Subcutaneous abdominal adipose tissue (tissue), 5 donors: ENCODE measurements around the gene AKT1.
"Not testable (repeated sequence)": the region's sequence is repeated elsewhere in the genome, so short reads cannot be mapped to it uniquely, and the experiment has no call there.

ENCODE experiments used
- H3K27ac ChIP-seq: one replicate; pipeline ENCODE4 v1.7.0; 2013; ENCODE audit warnings: low read depth, mild to moderate bottlenecking, inconsistent platforms, low read length, moderate library complexity
- H3K27me3 ChIP-seq, 5 donors: one replicate each; pipeline ENCODE4 v1.7.0; 2013; ENCODE audit warnings: low read length in 5 of 5, inconsistent platforms in 1 of 5; ENCODE audit not compliant: control insufficient read depth in 5 of 5, insufficient read depth in 4 of 5
- H3K36me3 ChIP-seq, 5 donors: one replicate each; pipeline ENCODE4 v1.7.0; 2013; ENCODE audit warnings: low read length in 5 of 5; ENCODE audit not compliant: control insufficient read depth in 5 of 5, insufficient read depth in 5 of 5
- H3K4me1 ChIP-seq, 5 donors: one replicate each; pipeline ENCODE4 v1.7.0; 2013; ENCODE audit warnings: low read length in 5 of 5, mild to moderate bottlenecking in 3 of 5, moderate library complexity in 1 of 5; ENCODE audit not compliant: control insufficient read depth in 5 of 5, insufficient read depth in 5 of 5
- H3K4me3 ChIP-seq, 5 donors: one replicate each; pipeline ENCODE4 v1.7.0; 2013; ENCODE audit warnings: low read length in 5 of 5, low read depth in 1 of 5
- H3K9ac ChIP-seq, 5 donors: one replicate each; pipeline ENCODE4 v1.7.0; 2013; ENCODE audit warnings: low read length in 5 of 5, mild to moderate bottlenecking in 4 of 5, moderate library complexity in 3 of 5
- H3K9me3 ChIP-seq, 5 donors: one replicate each; pipeline ENCODE4 v1.7.0; 2013; ENCODE audit warnings: low read length in 5 of 5; ENCODE audit not compliant: control insufficient read depth in 5 of 5
- donor health status: healthy.
- donor health status: healthy.
- donor health status: healthy.
- donor health status: healthy.
- donor health status: healthy.

The AKT1 gene

GRCh38 chr14:104794993-104795780, at the start of gene AKT1:
AKT1 (minus strand) TSS chr14:104795748; CDS start chr14:104792643, 3,105 bp downstream.
- Histone ChIP-seq H3K9ac (peak within 1 kb of the TSS; percentile 44 to 89 (median 81)), H3K27ac (peak within 1 kb of the TSS; percentile 97), H3K9me3 (no peaks in the 10 kb centered on the region), H3K4me1 (peaks cover 18 to 91% (median 78%) of the 10 kb centered on the region in 5 donors), H3K4me3 (peak within 1 kb of the TSS; percentile 62 to 81 (median 77)), H3K36me3 (peaks cover 0 to 24% (median 18%) of the 10 kb centered on the region in 5 donors), H3K27me3 (no peaks in the 10 kb centered on the region)

- H3K4me1 ChIP-seq, result peaks cover 6 to 21% (median 20%) of the 10 kb centered on the region in 5 donors
- no peaks in the 10 kb centered on the region for H3K9me3 ChIP-seq
- H3K9ac ChIP-seq, result no peak overlapping the region
- peaks cover 0 to 35% (median 10%) of the 10 kb centered on the region in 5 donors for H3K27me3 ChIP-seq
- H3K4me3 ChIP-seq, result no peak overlapping the region
- H3K36me3 ChIP-seq, result no peaks in the 10 kb centered on the region
- no peak overlapping the region for H3K27ac ChIP-seq
Observed at GRCh38 chr14:104845033-104845666, 49.6 kb upstream of the AKT1 start.

GRCh38 chr14:104844306-104845032, 48.9 kb upstream of the AKT1 start:
- Histone ChIP-seq H3K9me3 (no peaks in the 10 kb centered on the region), H3K27ac (no peak overlapping the region), H3K4me1 (peaks cover 6 to 21% (median 20%) of the 10 kb centered on the region in 5 donors), H3K9ac (peak overlapping the region in 2 of 5 donors; percentile 56 to 72), H3K36me3 (no peaks in the 10 kb centered on the region), H3K4me3 (peak overlapping the region; percentile 54 to 68 (median 65)), H3K27me3 (peaks cover 0 to 35% (median 10%) of the 10 kb centered on the region in 5 donors)

DNA sequence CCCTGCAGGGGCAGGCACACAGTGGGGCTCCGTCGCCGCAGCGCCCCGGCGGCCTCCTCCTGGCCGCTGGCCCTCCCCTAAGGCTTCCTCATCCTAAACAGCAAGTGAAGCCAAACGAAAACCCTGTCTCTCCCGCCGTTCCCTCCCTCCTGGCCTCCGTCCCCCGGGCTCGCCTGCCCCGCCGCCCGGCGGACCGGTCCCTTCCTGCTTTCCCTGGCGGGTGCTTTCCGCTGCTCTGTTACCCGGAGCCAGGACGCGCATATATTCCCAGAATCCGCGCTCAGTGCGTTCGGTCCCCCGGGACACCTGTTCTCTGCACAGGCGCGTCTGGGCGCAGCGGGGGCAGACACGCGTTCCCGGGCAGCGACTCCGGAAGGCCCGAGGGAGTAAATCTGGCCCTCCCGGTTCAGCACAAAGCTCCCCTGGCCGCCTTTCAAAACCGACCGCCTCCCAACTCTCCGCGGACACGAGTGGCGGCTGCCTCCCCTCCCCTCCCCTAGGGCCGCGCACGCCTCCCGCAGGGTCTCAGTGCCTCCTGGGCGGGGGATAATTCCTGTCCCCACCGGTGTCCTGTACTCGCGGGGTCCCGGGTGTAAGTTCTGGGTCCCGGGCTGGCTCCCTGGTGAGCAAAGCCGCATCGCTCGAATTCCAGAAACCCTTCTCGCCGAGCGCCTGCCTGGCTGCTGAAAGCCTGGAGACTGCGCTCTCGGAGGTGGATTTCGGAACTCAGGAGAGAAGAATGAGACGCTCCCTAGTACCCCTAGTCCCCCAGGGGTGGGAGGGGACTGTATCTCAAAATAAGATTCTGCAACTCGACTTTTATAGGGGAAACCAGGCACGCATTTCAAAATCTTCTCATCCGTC, 48.1 kb upstream of the AKT1 start:
- Histone ChIP-seq H3K27ac (no peak overlapping the region), H3K4me1 (peaks cover 6 to 21% (median 20%) of the 10 kb centered on the region in 5 donors), H3K36me3 (no peaks in the 10 kb centered on the region), H3K9ac (peak overlapping the region in 4 of 5 donors; percentile 39 to 72 (median 50)), H3K9me3 (no peaks in the 10 kb centered on the region), H3K4me3 (peak overlapping the region; percentile 54 to 68 (median 65)), H3K27me3 (peaks cover 0 to 35% (median 10%) of the 10 kb centered on the region in 5 donors)

DNA sequence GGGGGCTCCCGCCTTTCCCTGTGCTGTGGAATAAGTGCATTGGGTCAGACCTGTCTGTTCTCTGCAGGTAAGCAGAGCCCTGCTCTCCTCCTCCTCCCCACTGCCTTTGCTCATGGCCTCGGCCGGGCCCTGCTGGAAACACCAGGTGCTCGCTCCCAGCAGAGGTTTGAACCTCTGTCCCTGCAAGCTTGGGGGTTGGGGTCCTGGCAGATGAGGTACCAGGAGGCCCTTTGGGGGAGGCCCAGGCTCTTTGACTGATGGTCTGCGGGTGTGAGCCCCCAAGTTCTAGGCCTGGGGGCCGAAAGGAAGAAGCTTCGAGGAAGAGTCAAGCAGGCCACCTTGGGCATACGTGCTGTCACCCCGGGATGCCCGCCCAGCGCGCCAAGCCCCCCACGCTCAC, 47.5 kb upstream of the AKT1 start:
- Histone ChIP-seq H3K4me1 (peaks cover 6 to 21% (median 20%) of the 10 kb centered on the region in 5 donors), H3K9ac (peak overlapping the region in 3 of 5 donors; percentile 39 to 72 (median 43)), H3K9me3 (no peaks in the 10 kb centered on the region), H3K36me3 (no peaks in the 10 kb centered on the region), H3K27me3 (peaks cover 0 to 35% (median 10%) of the 10 kb centered on the region in 5 donors), H3K4me3 (peak overlapping the region in 4 of 5 donors; percentile 54 to 68 (median 62)), H3K27ac (no peak overlapping the region)

GRCh38 chr14:104841730-104842129, 46.2 kb upstream of the AKT1 start:
- no peak overlapping the region for H3K4me3 ChIP-seq
- no peak overlapping the region for H3K27ac ChIP-seq
- peaks cover 6 to 21% (median 20%) of the 10 kb centered on the region in 5 donors for H3K4me1 ChIP-seq
- no peak overlapping the region for H3K9ac ChIP-seq
- no peaks in the 10 kb centered on the region for H3K36me3 ChIP-seq
- peaks cover 0 to 35% (median 10%) of the 10 kb centered on the region in 5 donors for H3K27me3 ChIP-seq
- H3K9me3 ChIP-seq, result no peaks in the 10 kb centered on the region

GRCh38 chr14:104836171-104836935, 40.8 kb upstream of the AKT1 start:
- H3K4me3 ChIP-seq, H3K9me3 ChIP-seq, H3K27me3 ChIP-seq, H3K36me3 ChIP-seq, H3K9ac ChIP-seq, H3K27ac ChIP-seq: not testable (repeated sequence)
- H3K4me1 ChIP-seq, result peaks cover 0 to 14% (median 0%) of the 10 kb centered on the region in 5 donors

DNA sequence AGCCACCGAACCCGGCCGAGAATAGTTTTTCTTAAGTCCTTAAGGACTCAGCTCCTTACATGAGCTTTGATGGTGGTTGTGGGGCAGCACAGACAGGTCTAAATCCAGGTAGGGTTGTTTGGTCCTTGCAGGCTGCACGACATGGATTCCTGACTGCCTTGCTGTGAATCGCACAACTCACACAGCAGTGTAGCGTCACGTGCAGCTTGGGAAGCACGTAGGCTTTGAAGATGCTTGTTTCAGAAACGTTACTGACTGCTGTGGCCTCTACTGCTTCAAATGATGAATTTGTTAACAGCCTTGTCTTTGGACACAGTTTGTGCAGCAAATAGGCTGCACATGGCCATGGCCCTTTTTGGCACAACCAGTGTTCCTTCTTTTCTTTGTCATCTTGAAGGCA, 35.2 kb upstream of the AKT1 start:
- H3K9me3 ChIP-seq, result no peaks in the 10 kb centered on the region
- no peak overlapping the region for H3K4me3 ChIP-seq
- peaks cover 0 to 33% (median 17%) of the 10 kb centered on the region in 5 donors for H3K4me1 ChIP-seq
- H3K36me3 ChIP-seq, result no peaks in the 10 kb centered on the region
- no peak overlapping the region for H3K27ac ChIP-seq
- H3K27me3 ChIP-seq, result peaks cover 0 to under 1% (median 0%) of the 10 kb centered on the region in 5 donors
- no peak overlapping the region for H3K9ac ChIP-seq
